Mesenchymal stem cell (in vitro differentiated cells and primary cell): ENCODE data around the gene MCF2L2.
A peak's percentile ranks its signal among the peaks of the same experiment; 100 is the strongest.

Experiments used
- DNase-seq: peaks from one replicate; pipeline ENCODE4 v3.0.0-alpha.2; 2013
- H2AFZ ChIP-seq: one replicate; pipeline ENCODE4 v1.6.1; 2013; ENCODE audit warnings: low read depth, mild to moderate bottlenecking, control low read depth, inconsistent platforms, low read length, moderate library complexity
- H2AK5ac ChIP-seq: 2 replicates; pipeline ENCODE4 v1.6.1; 2013; ENCODE audit warnings: low read length, moderate library complexity, mild to moderate bottlenecking, inconsistent platforms; ENCODE audit not compliant: severe bottlenecking
- H2BK120ac ChIP-seq: one replicate; pipeline ENCODE4 v1.6.1; 2013; ENCODE audit warnings: low read depth, mild to moderate bottlenecking, inconsistent platforms, low read length, moderate library complexity
- H2BK12ac ChIP-seq, 2 experiments: one replicate each; pipeline ENCODE4 v1.6.1; 2013; ENCODE audit warnings: inconsistent platforms in 2 of 2, low read length in 2 of 2, mild to moderate bottlenecking in 2 of 2, moderate library complexity in 2 of 2, control low read depth in 1 of 2
- H2BK15ac ChIP-seq: one replicate; pipeline ENCODE4 v1.6.1; 2013; ENCODE audit warnings: mild to moderate bottlenecking, low read depth, inconsistent platforms; ENCODE audit not compliant: poor library complexity, severe bottlenecking
- H2BK5ac ChIP-seq: 2 replicates; pipeline ENCODE4 v1.6.1; 2013; ENCODE audit warnings: low read depth, mild to moderate bottlenecking, low read length, control low read depth, inconsistent platforms; ENCODE audit not compliant: poor library complexity, severe bottlenecking
- H3K14ac ChIP-seq, 2 experiments: one replicate each; pipeline ENCODE4 v1.6.1; 2013; ENCODE audit warnings: inconsistent platforms in 2 of 2, low read length in 2 of 2, control low read depth in 1 of 2, mild to moderate bottlenecking in 1 of 2, moderate library complexity in 1 of 2
- H3K18ac ChIP-seq, 2 experiments: one replicate each; pipeline ENCODE4 v1.6.1; 2013; ENCODE audit warnings: inconsistent platforms in 2 of 2, low read length in 2 of 2, control low read depth in 1 of 2, low read depth in 1 of 2, mild to moderate bottlenecking in 1 of 2
- H3K23ac ChIP-seq, 2 experiments: one replicate each; pipeline ENCODE4 v1.6.1; 2013; ENCODE audit warnings: inconsistent platforms in 2 of 2, low read length in 2 of 2, mild to moderate bottlenecking in 2 of 2, moderate library complexity in 2 of 2, control low read depth in 1 of 2
- H3K27ac ChIP-seq: 2 replicates; pipeline ENCODE4 v1.5.1; 2013; ENCODE audit warnings: mild to moderate bottlenecking, moderate library complexity, low read length, control low read depth, inconsistent platforms; ENCODE audit not compliant: poor library complexity, severe bottlenecking
- H3K27me3 ChIP-seq, 2 experiments: 2 replicates each; pipeline versions ENCODE4 v1.6.1 to v1.7.0; 2013; ENCODE audit warnings: low read length in 2 of 2, mild to moderate bottlenecking in 2 of 2, moderate library complexity in 2 of 2, control low read depth in 1 of 2, inconsistent platforms in 1 of 2; ENCODE audit not compliant: control insufficient read depth in 1 of 2, insufficient read depth in 1 of 2
- H3K36me3 ChIP-seq, 2 experiments: 2 replicates each; pipeline versions ENCODE4 v1.6.1 to v1.7.0; 2013; ENCODE audit warnings: low read length in 2 of 2, control low read depth in 1 of 2, inconsistent platforms in 1 of 2, low read depth in 1 of 2, mild to moderate bottlenecking in 1 of 2; ENCODE audit not compliant: insufficient read depth in 2 of 2, control insufficient read depth in 1 of 2
- H3K4ac ChIP-seq, 2 experiments: one replicate each; pipeline ENCODE4 v1.6.1; 2013; ENCODE audit warnings: inconsistent platforms in 2 of 2, low read length in 2 of 2, mild to moderate bottlenecking in 2 of 2, moderate library complexity in 2 of 2, control low read depth in 1 of 2, low read depth in 1 of 2
- H3K4me1 ChIP-seq: 2 replicates; pipeline ENCODE4 v1.6.1; 2013; ENCODE audit warnings: low read depth, low read length, control low read depth; ENCODE audit not compliant: control insufficient read depth, insufficient read depth
- H3K4me2 ChIP-seq: 2 replicates; pipeline ENCODE4 v1.6.1; 2013; ENCODE audit warnings: low read length, mild to moderate bottlenecking, inconsistent platforms; ENCODE audit not compliant: poor library complexity, severe bottlenecking
- H3K4me3 ChIP-seq, 2 experiments: 2 replicates each; pipeline versions ENCODE4 v1.5.1 to v1.7.0; 2013; ENCODE audit warnings: low read length in 2 of 2, mild to moderate bottlenecking in 2 of 2, control low read depth in 1 of 2, low read depth in 1 of 2; ENCODE audit not compliant: insufficient read depth in 1 of 2
- H3K79me1 ChIP-seq: replicated peaks from 2 replicates; pipeline ENCODE4 v1.6.1; 2013; ENCODE audit warnings: mild to moderate bottlenecking, control low read depth, low read length, inconsistent platforms; ENCODE audit not compliant: poor library complexity, severe bottlenecking
- H3K9ac ChIP-seq: 2 replicates; pipeline ENCODE4 v1.7.0; 2013; ENCODE audit warnings: mild to moderate bottlenecking, low read length, moderate library complexity
- H3K9me3 ChIP-seq: 2 replicates; pipeline ENCODE4 v1.7.0; 2013; ENCODE audit warnings: mild to moderate bottlenecking, low read length; ENCODE audit not compliant: control insufficient read depth
- H4K8ac ChIP-seq: one replicate; pipeline ENCODE4 v1.6.1; 2013; ENCODE audit warnings: inconsistent platforms, mild to moderate bottlenecking, low read length, moderate library complexity
- H4K91ac ChIP-seq: one replicate; pipeline ENCODE4 v1.6.1; 2013; ENCODE audit warnings: mild to moderate bottlenecking, low read length, inconsistent platforms
- WGBS: methylation state at CpG from one replicate; pipeline ENCODE4 v1.1.7; 2013; ENCODE audit warnings: mixed read lengths; 5-methylcytosine and 5-hydroxymethylcytosine counted together

The MCF2L2 gene

GRCh38 chr3:183159333-183159732 lies 269.1 kb downstream of the MCF2L2 start:
- no peak overlapping the region for H2BK12ac ChIP-seq
- no peak overlapping the region for H3K23ac ChIP-seq
- H4K8ac ChIP-seq = no peak overlapping the region
- H3K27ac ChIP-seq = no peak overlapping the region
- DNase-seq = no peak
- H2BK5ac ChIP-seq = no peak overlapping the region
- H2BK15ac ChIP-seq = no peak overlapping the region
- no peak overlapping the region for H2AFZ ChIP-seq
- H3K4ac ChIP-seq = no peak overlapping the region
- H3K9ac ChIP-seq = no peak overlapping the region
- no peaks in the 10 kb centered on the region for H3K36me3 ChIP-seq
- no peak overlapping the region for H3K4me3 ChIP-seq
- H3K79me1 ChIP-seq = no peaks in the 10 kb centered on the region
- no peak overlapping the region for H4K91ac ChIP-seq
- 44% methylated on average over 3 of the region's 3 CpGs for WGBS
- H3K4me1 ChIP-seq = peaks cover 10% of the 10 kb centered on the region
- peaks cover 13 to 76% of the 10 kb centered on the region in 2 experiments for H3K27me3 ChIP-seq
- no peak overlapping the region for H3K14ac ChIP-seq
- no peaks in the 10 kb centered on the region for H3K9me3 ChIP-seq
- H2BK120ac ChIP-seq = no peak overlapping the region
- H3K18ac ChIP-seq = no peak overlapping the region
- no peak overlapping the region for H2AK5ac ChIP-seq
- no peak overlapping the region for H3K4me2 ChIP-seq

GRCh38 chr3:183158551-183159006 lies 269.8 kb downstream of the MCF2L2 start:
- no peak overlapping the region for H4K8ac ChIP-seq
- peaks cover 10% of the 10 kb centered on the region for H3K4me1 ChIP-seq
- no peak overlapping the region for H4K91ac ChIP-seq
- peaks cover 18 to 81% of the 10 kb centered on the region in 2 experiments for H3K27me3 ChIP-seq
- H3K36me3 ChIP-seq = no peaks in the 10 kb centered on the region
- H2AFZ ChIP-seq = no peak overlapping the region
- DNase-seq = peak; percentile 53
- H3K4me3 ChIP-seq = no peak overlapping the region
- H3K9ac ChIP-seq = no peak overlapping the region
- no peak overlapping the region for H2AK5ac ChIP-seq
- H3K23ac ChIP-seq = no peak overlapping the region
- H3K27ac ChIP-seq = no peak overlapping the region
- no peaks in the 10 kb centered on the region for H3K79me1 ChIP-seq
- H3K4me2 ChIP-seq = no peak overlapping the region
- no peak overlapping the region for H2BK12ac ChIP-seq
- no peak overlapping the region for H2BK120ac ChIP-seq
- 68% methylated on average over 3 of the region's 3 CpGs for WGBS
- no peak overlapping the region for H2BK5ac ChIP-seq
- H3K4ac ChIP-seq = no peak overlapping the region
- H3K9me3 ChIP-seq = no peaks in the 10 kb centered on the region
- no peak overlapping the region for H2BK15ac ChIP-seq
- H3K18ac ChIP-seq = no peak overlapping the region
- no peak overlapping the region for H3K14ac ChIP-seq

- Histone ChIP-seq H2BK120ac (no peak overlapping the region), H2BK15ac (no peak overlapping the region), H3K18ac (no peak overlapping the region), H3K23ac (no peak overlapping the region), H3K36me3 (no peaks in the 10 kb centered on the region), H4K8ac (no peak overlapping the region), H3K27me3 (peaks cover 19 to 85% of the 10 kb centered on the region in 2 experiments), H2AK5ac (no peak overlapping the region), H3K27ac (no peak overlapping the region), H3K4me3 (no peak overlapping the region), H2AFZ (no peak overlapping the region), H2BK12ac (no peak overlapping the region), H3K4me2 (no peak overlapping the region), H3K14ac (no peak overlapping the region), H4K91ac (no peak overlapping the region), H3K9me3 (no peaks in the 10 kb centered on the region), H3K4me1 (peaks cover 10% of the 10 kb centered on the region), H3K4ac (no peak overlapping the region), H3K9ac (no peak overlapping the region), H2BK5ac (no peak overlapping the region), H3K79me1 (no peaks in the 10 kb centered on the region)
- no peak for DNase-seq
- 92% methylated on average over 2 of the region's 2 CpGs for WGBS
Measured at GRCh38 chr3:183158113-183158512, 270.3 kb downstream of the MCF2L2 start.

GRCh38 chr3:183156266-183156665 lies 272.2 kb downstream of the MCF2L2 start:
- peaks cover 2% of the 10 kb centered on the region for H3K4me1 ChIP-seq
- H4K8ac ChIP-seq = no peak overlapping the region
- WGBS = 75% methylated on average over 4 of the region's 5 CpGs
- H4K91ac ChIP-seq = no peak overlapping the region
- no peak overlapping the region for H2BK120ac ChIP-seq
- H3K27ac ChIP-seq = no peak overlapping the region
- H2AFZ ChIP-seq = no peak overlapping the region
- no peak overlapping the region for H2AK5ac ChIP-seq
- H3K27me3 ChIP-seq = peaks cover 9 to 79% of the 10 kb centered on the region in 2 experiments
- H3K4me3 ChIP-seq = no peak overlapping the region
- no peak overlapping the region for H3K23ac ChIP-seq
- no peak overlapping the region for H2BK5ac ChIP-seq
- no peak overlapping the region for H2BK12ac ChIP-seq
- H3K4me2 ChIP-seq = no peak overlapping the region
- no peak overlapping the region for H3K4ac ChIP-seq
- H3K79me1 ChIP-seq = no peaks in the 10 kb centered on the region
- H3K36me3 ChIP-seq = no peaks in the 10 kb centered on the region
- H3K9me3 ChIP-seq = no peaks in the 10 kb centered on the region
- no peak overlapping the region for H3K14ac ChIP-seq
- H3K9ac ChIP-seq = no peak overlapping the region
- H3K18ac ChIP-seq = no peak overlapping the region
- no peak overlapping the region for H2BK15ac ChIP-seq
- peak; percentile 65 for DNase-seq
